ENCODE measurements around the gene BEST4. TPM values are rescaled to one million over a fixed set of nuclear protein-coding genes. Genes with fewer than 3 reads are reported as not detected.

Gene BEST4
- under 1 TPM; 0.65 to 0.78 TPM for total RNA-seq

DNA sequence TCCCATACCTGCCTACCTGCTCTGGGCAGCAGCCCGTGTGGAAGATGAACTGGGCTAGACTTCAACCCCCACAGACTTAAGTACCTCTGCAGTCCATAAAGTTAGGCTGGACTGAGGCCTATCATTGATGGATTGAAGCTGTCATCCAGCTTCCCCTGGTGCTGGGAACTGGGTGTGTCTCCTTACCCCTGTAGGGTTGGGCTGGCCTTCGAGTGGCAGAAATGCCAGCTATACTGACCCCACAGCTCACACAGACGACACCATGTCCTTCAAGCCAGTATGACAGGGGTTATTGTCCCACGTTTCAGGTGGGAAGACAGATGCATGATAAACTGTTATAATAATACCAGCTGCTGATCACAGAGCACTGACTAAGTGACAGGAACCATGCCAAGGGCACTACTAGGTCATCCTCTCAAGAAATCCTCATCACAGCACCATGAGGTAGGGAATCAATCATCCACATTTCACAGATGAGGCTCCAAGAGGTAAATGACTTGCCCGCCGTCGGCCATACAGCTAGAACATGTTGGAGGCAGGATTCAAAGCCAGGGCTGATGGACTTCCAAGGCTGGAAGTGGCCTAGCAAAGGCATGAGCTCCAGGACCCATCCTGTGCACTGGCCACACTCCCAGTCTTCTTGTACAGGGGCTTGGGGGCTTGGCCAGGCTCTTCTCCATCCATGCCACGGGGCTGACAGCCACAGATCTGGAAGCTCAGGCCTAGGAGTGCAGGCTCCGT, at the start of gene BEST4:
Gene BEST4 (minus strand): TSS at position 51 of the 741 bp plus-strand sequence. CDS start 465 bp downstream, outside the sequence.

DNA sequence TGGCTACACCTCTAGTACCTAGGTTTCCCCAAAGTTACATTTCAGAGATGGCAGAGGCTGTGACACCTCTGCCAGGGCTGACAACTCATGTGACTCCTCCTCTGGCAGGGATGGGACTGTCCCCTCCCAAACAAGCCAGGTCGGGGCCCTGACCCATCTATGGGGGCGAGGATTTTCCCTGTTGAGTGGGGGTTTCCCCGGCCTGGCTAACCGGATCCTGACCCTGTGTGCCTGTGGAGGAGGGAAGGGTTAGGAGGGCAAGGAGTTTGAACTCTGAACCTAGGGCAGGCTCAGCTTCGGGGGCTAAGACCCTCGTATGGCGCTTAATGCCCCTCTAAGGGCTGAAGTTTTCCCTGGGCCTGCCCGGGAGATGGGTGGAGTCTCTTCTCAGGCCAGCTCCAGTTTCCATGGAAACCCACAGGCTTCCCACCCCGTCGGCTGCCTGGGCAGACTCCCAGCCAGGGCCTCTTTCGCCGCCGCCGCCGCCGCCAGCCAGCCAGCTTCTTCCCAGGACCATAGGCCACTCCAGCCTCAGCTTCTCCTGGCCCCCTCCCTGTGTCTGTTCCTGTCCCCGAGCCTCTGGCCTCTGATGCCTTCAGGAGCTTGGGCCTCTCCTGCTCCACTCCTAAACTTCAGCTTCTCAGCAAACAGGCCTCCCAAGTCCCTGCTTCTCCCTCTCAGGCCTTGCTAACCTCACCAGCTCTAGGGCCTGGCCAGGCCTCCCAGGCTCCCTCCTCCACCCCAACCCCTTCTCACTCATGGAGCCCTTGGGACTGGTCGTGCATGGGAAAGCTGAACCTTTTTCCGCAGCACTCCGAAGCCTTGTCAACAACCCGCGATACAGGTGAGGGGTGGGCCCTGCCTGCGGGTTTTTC, 20.3 kb upstream of the BEST4 start, which contains the start of gene BTBD19:
Gene BTBD19 (plus strand): TSS at position 461 of the 875 bp plus-strand sequence. CDS start 298 bp downstream, at position 759.

DNA sequence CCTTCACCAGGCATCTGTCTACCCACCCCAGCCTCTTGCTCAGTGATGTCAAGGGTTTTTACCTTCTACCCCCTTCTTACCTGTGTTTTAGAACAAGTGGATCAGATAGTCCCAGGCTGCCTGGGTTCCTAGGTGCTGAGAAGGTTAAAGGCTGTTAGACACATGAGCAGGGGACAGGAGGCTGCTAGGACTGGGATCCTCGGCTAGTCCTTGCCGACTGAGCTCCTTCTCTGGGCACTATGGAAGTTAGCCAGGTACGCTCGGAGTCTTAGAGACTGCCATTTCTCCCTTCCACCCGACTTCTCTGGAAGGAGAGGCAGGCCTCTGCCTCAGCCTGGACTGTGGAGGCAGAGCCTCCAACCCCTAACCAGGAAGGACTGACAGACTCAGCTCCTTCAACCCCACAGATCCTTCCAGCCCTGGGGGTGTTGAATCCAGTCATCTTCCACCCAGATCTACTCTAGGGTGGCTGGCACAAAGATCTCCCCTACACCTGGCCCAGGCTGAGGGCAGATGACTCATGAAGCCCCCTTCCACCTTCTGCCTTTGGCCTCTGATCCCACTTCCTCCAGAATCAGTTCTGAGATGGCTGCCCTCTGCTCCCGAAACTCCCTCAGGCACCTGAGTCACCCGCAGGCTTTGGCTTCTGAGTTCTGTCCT, 18.9 kb upstream of the BEST4 start, which contains the start of gene DYNLT4:
Gene DYNLT4 (minus strand): TSS at position 648 of the 660 bp plus-strand sequence. CDS start 683 bp downstream, outside the sequence.

DNA sequence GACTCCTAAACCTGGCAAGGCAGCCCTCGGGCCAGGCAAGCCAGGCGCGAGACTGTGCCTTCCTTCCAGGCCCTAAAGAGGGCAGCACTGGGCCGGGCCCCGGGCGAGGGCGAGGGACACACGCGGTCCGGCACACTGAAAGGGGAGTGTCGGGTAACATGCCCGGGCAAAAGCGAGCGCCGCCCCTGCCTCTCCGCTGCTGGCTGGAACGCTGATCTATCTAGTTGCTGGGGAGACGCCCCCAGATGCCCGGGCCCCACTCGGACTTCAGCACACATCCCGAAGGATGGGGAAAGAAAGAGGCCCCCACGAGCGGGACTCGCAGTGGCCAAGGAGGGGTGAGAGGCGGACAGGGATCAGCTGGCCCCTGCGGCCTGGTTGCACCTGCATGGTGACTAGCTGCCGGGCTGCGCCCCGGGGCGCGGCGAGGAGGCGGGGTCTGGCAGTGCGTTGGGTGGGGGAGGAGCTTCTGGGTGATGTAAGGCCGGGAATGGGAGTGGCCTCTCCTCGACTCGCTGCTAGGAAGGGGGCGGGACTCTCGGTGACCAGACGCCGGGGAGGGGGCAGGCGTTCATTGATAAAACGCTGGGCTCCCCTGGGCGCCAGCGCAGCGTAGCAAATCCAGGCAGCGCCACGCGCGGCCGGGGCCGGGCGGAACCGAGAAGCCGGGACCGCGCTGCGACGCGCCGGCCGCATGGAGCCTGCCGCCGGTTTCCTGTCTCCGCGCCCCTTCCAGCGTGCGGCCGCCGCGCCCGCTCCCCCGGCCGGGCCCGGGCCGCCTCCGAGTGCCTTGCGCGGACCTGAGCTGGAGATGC, 12.0 kb upstream of the BEST4 start, which contains the start of gene PLK3:
Gene PLK3 (plus strand): TSS at position 608 of the 815 bp plus-strand sequence. CDS start 87 bp downstream, at position 695.

DNA sequence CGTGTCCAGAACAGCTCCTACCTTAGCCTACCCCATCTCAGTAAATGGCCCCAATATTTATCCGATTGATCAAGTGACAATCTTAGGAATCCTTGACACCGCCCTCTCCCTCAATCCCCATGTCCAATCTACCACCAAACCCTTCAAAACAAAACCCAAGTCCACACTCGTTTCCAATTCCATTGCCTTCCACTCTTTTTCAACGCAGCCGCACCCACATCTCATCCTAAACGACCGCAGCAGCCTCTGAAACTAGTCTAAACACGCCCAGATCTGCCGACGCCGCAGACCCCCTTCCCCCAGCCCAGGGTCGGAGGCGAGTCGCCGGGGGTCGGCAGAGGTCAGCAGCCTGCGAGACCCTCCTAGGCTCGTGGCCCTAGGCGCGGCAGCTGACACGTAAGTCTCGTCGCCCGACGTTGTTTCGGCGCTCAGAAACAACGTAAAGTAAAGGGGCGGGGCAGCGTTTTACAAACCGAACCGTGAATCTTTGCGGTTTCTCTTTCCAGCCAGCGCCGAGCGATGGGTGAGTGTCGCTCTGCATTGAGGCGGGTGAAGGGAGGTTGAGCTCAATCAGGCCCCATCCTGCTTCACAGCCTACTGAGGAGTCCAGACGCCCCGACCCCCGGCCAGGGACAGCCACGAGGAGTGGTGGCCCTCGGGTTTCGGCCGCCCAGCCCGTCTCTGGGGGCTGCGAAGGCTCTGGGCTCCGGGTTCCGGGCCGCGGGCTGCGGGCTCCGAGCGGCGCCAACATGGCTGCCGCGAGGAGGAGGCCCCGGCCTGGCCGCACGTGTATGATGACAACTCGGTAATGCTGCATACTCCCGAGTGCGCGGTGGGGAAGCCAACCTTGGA, 12.7 kb downstream of the BEST4 start, which contains the start of gene RPS8:
Gene RPS8 (plus strand): TSS at position 463 of the 852 bp plus-strand sequence. CDS start 57 bp downstream, at position 520.

DNA sequence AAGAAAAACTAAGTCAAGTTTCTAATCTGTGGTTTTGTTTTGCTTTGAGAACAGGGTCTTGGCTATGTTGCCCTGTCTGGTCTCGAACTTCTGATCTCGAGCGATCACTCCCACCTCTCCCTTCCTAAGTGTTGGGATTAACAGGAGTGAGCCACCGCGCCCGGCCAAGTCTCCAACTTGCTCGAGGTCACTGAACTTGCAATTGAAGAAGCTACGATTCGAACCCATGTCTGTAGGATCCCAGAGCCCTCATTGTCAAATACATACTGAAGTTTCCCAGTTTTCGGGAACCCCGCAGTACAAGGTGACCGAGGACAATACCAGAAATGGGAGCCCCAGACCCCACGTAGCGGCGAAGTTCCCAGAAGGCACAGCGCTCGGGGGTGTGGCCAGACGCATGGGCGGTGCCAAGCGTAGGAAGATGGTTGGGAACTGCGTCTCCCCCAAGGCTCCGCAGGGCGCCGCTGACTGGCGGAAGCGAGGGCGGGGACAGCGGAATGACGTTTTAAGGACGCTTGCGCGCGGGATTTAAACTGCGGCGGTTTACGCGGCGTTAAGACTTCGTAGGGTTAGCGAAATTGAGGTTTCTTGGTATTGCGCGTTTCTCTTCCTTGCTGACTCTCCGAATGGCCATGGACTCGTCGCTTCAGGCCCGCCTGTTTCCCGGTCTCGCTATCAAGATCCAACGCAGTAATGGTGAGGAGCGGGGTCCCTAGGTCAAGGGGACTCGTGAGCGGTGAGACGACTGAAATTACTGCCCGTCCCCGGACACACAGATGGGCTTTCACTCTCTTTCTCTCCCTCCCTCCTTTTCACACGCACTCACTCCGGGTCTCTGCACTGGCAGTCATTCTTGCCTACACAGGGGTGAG, 48.4 kb downstream of the BEST4 start, which contains the start of gene KIF2C:
Gene KIF2C (plus strand): TSS at position 531 of the 872 bp plus-strand sequence. CDS start 96 bp downstream, at position 627.

Other genes starting within 250 kb of the BEST4 start
- gene TMEM53, start 113.7 kb downstream of the BEST4 start, total RNA-seq = 1 to 10 TPM; 2.9 to 3.2 TPM
- 100 to 1,000 TPM; 128 to 140 TPM for gene ARMH1, start 113.5 kb downstream of the BEST4 start, total RNA-seq
- gene RNU5D-1, start 57.0 kb downstream of the BEST4 start, total RNA-seq = not detected
- gene KIF2C, start 48.3 kb downstream of the BEST4 start, total RNA-seq = 10 to 100 TPM; 75.3 to 81.8 TPM
- gene RPS8, start 12.6 kb downstream of the BEST4 start, total RNA-seq = 1,000 to 10,000 TPM; 2,911 to 2,923 TPM
- 10 to 100 TPM; 69.8 to 72.4 TPM for gene PLK3, start 12.2 kb upstream of the BEST4 start, total RNA-seq
- 1 to 10 TPM in 1 of 2 experiments, under 1 TPM in 1; 0.93 to 1.3 TPM for gene DYNLT4, start 19.2 kb upstream of the BEST4 start, total RNA-seq
- gene BTBD19, start 20.4 kb upstream of the BEST4 start, total RNA-seq = 1 to 10 TPM; 7.3 to 8.5 TPM
- under 1 TPM; 0.53 to 0.86 TPM for gene PTCH2, start 55.1 kb upstream of the BEST4 start, total RNA-seq
- gene EIF2B3, start 198.4 kb upstream of the BEST4 start, total RNA-seq = 10 to 100 TPM; 18.4 to 18.7 TPM
- gene HECTD3, start 223.2 kb upstream of the BEST4 start, total RNA-seq = 10 to 100 TPM; 38.3 to 39.2 TPM
- 10 to 100 TPM; 67.9 to 72.8 TPM for gene UROD, start 224.1 kb upstream of the BEST4 start, total RNA-seq